CD4-positive, CD25-positive, alpha-beta regulatory T cell (primary cell): Measurements from ENCODE around the gene PLEKHA1. TPM values are rescaled to one million over a fixed set of nuclear protein-coding genes. Genes with fewer than 3 reads are reported as not detected.

ENCODE experiments used
- ATAC-seq, 2 donors: fragments of 150-1000 bp; cut with Tn5 transposase; one replicate each; pipeline ENCODE4 v1.10.0; 2021; ENCODE audit warnings: low read depth in 2 of 2, moderate number of reproducible peaks in 2 of 2, moderate library complexity in 1 of 2
- DNase-seq, 3 donors: peaks; one replicate each; pipeline versions ENCODE4 v3.0.0 to v3.0.0-alpha.2; 2012 to 2022; ENCODE audit warnings: mixed read lengths in 1 of 3
- H3K27ac ChIP-seq: one replicate; pipeline ENCODE4 v1.7.0; 2013; ENCODE audit warnings: mild to moderate bottlenecking, low read length; ENCODE audit not compliant: insufficient read depth, poor library complexity, severe bottlenecking
- H3K27me3 ChIP-seq: one replicate; pipeline ENCODE4 v1.7.0; 2013; ENCODE audit warnings: low read length; ENCODE audit not compliant: control insufficient read depth, insufficient read depth
- H3K36me3 ChIP-seq: one replicate; pipeline ENCODE4 v1.7.0; 2013; ENCODE audit warnings: mild to moderate bottlenecking, low read length, moderate library complexity; ENCODE audit not compliant: control insufficient read depth, insufficient read depth
- H3K4me1 ChIP-seq: 2 replicates; pipeline ENCODE4 v1.7.0; 2013; ENCODE audit warnings: mild to moderate bottlenecking, low read length; ENCODE audit not compliant: insufficient read depth, control insufficient read depth, poor library complexity, severe bottlenecking
- H3K4me3 ChIP-seq: one replicate; pipeline ENCODE4 v1.7.0; 2013; ENCODE audit warnings: low read depth, mild to moderate bottlenecking, low read length, moderate library complexity
- H3K9me3 ChIP-seq, 2 experiments: 1 replicate in 1 of 2; 2 replicates in 1 of 2; pipeline ENCODE4 v1.7.0; 2013; ENCODE audit warnings: low read length in 2 of 2, mild to moderate bottlenecking in 1 of 2, moderate library complexity in 1 of 2; ENCODE audit not compliant: control insufficient read depth in 2 of 2
- H3K27ac Mint-ChIP-seq, 3 donors: one replicate each; pipeline ENCODE4 v1.8.0; 2020 to 2022; ENCODE audit warnings: mild to moderate bottlenecking in 3 of 3, mixed read lengths in 3 of 3, moderate library complexity in 2 of 3
- H3K27me3 Mint-ChIP-seq: one replicate; pipeline ENCODE4 v1.8.0; 2022; ENCODE audit warnings: mild to moderate bottlenecking, mixed read lengths
- H3K36me3 Mint-ChIP-seq: one replicate; pipeline ENCODE4 v1.8.0; 2020; ENCODE audit warnings: mixed read lengths
- H3K4me1 Mint-ChIP-seq, 4 donors: one replicate each; pipeline ENCODE4 v1.8.0; 2020 to 2022; ENCODE audit warnings: mixed read lengths in 4 of 4, mild to moderate bottlenecking in 1 of 4
- H3K4me3 Mint-ChIP-seq, 4 donors: one replicate each; pipeline ENCODE4 v1.8.0; 2020 to 2022; ENCODE audit warnings: mild to moderate bottlenecking in 4 of 4, mixed read lengths in 4 of 4, moderate library complexity in 3 of 4
- H3K9me3 Mint-ChIP-seq, 7 donors: one replicate each; pipeline ENCODE4 v1.8.0; 2020 to 2022; ENCODE audit warnings: mixed read lengths in 7 of 7, mild to moderate bottlenecking in 3 of 7, moderate library complexity in 2 of 7
- polyA plus RNA-seq, 4 donors: library from polyadenylated mRNA; unstranded; fragments of 300-500 nt; fragmentation: Illumina TruSeq; gene quantifications; one replicate each; pipeline ENCODE4 v1.2.3, GENCODE V29; 2021
- total RNA-seq: library from RNA; stranded (reverse); gene quantifications from one replicate; pipeline ENCODE4 v1.2.3, GENCODE V29; 2022

The PLEKHA1 gene
- total and polyA plus RNA-seq, 5 donors from 2014 or later: 35.9 to 112 (median 88.7) TPM

GRCh38 chr10:122464586-122464985 lies 90.1 kb downstream of the PLEKHA1 start:
- Histone ChIP-seq H3K4me3 (no peak overlapping the region), H3K4me1 (peaks cover 20% of the 10 kb centered on the region), H3K36me3 (no peaks in the 10 kb centered on the region), H3K27ac (no peak overlapping the region), H3K27me3 (peaks cover 20% of the 10 kb centered on the region), H3K9me3 (no peaks in the 10 kb centered on the region)
- no peaks in the 10 kb centered on the region for H3K36me3 Mint-ChIP-seq
- peaks cover 0 to 20% (median 8%) of the 10 kb centered on the region in 4 donors for H3K4me1 Mint-ChIP-seq
- no peak overlapping the region for H3K4me3 Mint-ChIP-seq
- no peak for ATAC-seq
- no peak for DNase-seq
- no peaks in the 10 kb centered on the region for H3K9me3 Mint-ChIP-seq
- peak overlapping the region in 1 of 3 donors; percentile 24 for H3K27ac Mint-ChIP-seq
- H3K27me3 Mint-ChIP-seq: peaks cover 72% of the 10 kb centered on the region

- DNase-seq (no peak), ATAC-seq (no peak)
- H3K4me1 Mint-ChIP-seq: peaks cover 0 to 16% (median 8%) of the 10 kb centered on the region in 4 donors
- H3K9me3 Mint-ChIP-seq: no peaks in the 10 kb centered on the region
- peaks cover 68% of the 10 kb centered on the region for H3K27me3 Mint-ChIP-seq
- H3K27ac Mint-ChIP-seq: no peak overlapping the region
- Histone ChIP-seq H3K4me1 (peaks cover 16% of the 10 kb centered on the region), H3K27me3 (peaks cover 18% of the 10 kb centered on the region), H3K27ac (no peak overlapping the region), H3K4me3 (no peak overlapping the region), H3K9me3 (no peaks in the 10 kb centered on the region), H3K36me3 (no peaks in the 10 kb centered on the region)
- no peaks in the 10 kb centered on the region for H3K36me3 Mint-ChIP-seq
- no peak overlapping the region for H3K4me3 Mint-ChIP-seq
These were observed 91.0 kb downstream of the PLEKHA1 start for GRCh38 chr10:122465401-122466040.

GRCh38 chr10:122466951-122467381 lies 92.5 kb downstream of the PLEKHA1 start:
- Histone ChIP-seq H3K4me3 (no peak overlapping the region), H3K36me3 (no peaks in the 10 kb centered on the region), H3K9me3 (no peaks in the 10 kb centered on the region), H3K27me3 (peaks cover 22% of the 10 kb centered on the region), H3K4me1 (peaks cover 9% of the 10 kb centered on the region), H3K27ac (no peak overlapping the region)
- peaks cover 0 to 12% (median 8%) of the 10 kb centered on the region in 4 donors for H3K4me1 Mint-ChIP-seq
- peaks cover 64% of the 10 kb centered on the region for H3K27me3 Mint-ChIP-seq
- no peak for DNase-seq
- H3K4me3 Mint-ChIP-seq: no peak overlapping the region
- H3K27ac Mint-ChIP-seq: no peak overlapping the region
- no peaks in the 10 kb centered on the region for H3K9me3 Mint-ChIP-seq
- ATAC-seq: no peak
- H3K36me3 Mint-ChIP-seq: no peaks in the 10 kb centered on the region

- peaks cover 1% of the 10 kb centered on the region for H3K4me1 ChIP-seq
- no peak overlapping the region for H3K4me3 ChIP-seq
- H3K4me1 Mint-ChIP-seq: peaks cover 0 to 7% (median 3%) of the 10 kb centered on the region in 4 donors
- peaks cover 58% of the 10 kb centered on the region for H3K27me3 Mint-ChIP-seq
- no peaks in the 10 kb centered on the region for H3K36me3 ChIP-seq
- H3K27ac ChIP-seq: no peak overlapping the region
- H3K36me3 Mint-ChIP-seq: no peaks in the 10 kb centered on the region
- H3K27me3 ChIP-seq: peaks cover 21% of the 10 kb centered on the region
- ATAC-seq (no peak), DNase-seq (no peak)
- no peak overlapping the region for H3K4me3 Mint-ChIP-seq
- no peaks in the 10 kb centered on the region for H3K9me3 ChIP-seq
- H3K27ac Mint-ChIP-seq: no peak overlapping the region
- H3K9me3 Mint-ChIP-seq: no peaks in the 10 kb centered on the region
These were observed 93.2 kb downstream of the PLEKHA1 start for GRCh38 chr10:122467701-122468100.

- H3K9me3 ChIP-seq: no peaks in the 10 kb centered on the region
- H3K4me3 Mint-ChIP-seq: no peak overlapping the region
- H3K27ac ChIP-seq: no peak overlapping the region
- peaks cover 17% of the 10 kb centered on the region for H3K27me3 ChIP-seq
- no peak for ATAC-seq
- no peaks in the 10 kb centered on the region for H3K9me3 Mint-ChIP-seq
- no peak overlapping the region for H3K4me3 ChIP-seq
- no peaks in the 10 kb centered on the region for H3K36me3 Mint-ChIP-seq
- peaks cover 51% of the 10 kb centered on the region for H3K27me3 Mint-ChIP-seq
- no peak for DNase-seq
- peaks cover 0 to 1% (median 0%) of the 10 kb centered on the region in 4 donors for H3K4me1 Mint-ChIP-seq
- no peaks in the 10 kb centered on the region for H3K36me3 ChIP-seq
- no peaks in the 10 kb centered on the region for H3K4me1 ChIP-seq
- no peak overlapping the region for H3K27ac Mint-ChIP-seq
These were observed 93.9 kb downstream of the PLEKHA1 start for GRCh38 chr10:122468307-122468925.

GRCh38 chr10:122468926-122469781 lies 94.6 kb downstream of the PLEKHA1 start:
- H3K36me3 Mint-ChIP-seq: no peaks in the 10 kb centered on the region
- H3K27ac Mint-ChIP-seq: no peak overlapping the region
- Histone ChIP-seq H3K4me1 (no peaks in the 10 kb centered on the region), H3K27ac (no peak overlapping the region), H3K9me3 (no peaks in the 10 kb centered on the region), H3K36me3 (no peaks in the 10 kb centered on the region), H3K27me3 (peaks cover 17% of the 10 kb centered on the region), H3K4me3 (no peak overlapping the region)
- peaks cover 0 to under 1% (median 0%) of the 10 kb centered on the region in 4 donors for H3K4me1 Mint-ChIP-seq
- peaks cover 48% of the 10 kb centered on the region for H3K27me3 Mint-ChIP-seq
- H3K4me3 Mint-ChIP-seq: no peak overlapping the region
- H3K9me3 Mint-ChIP-seq: no peaks in the 10 kb centered on the region
- DNase-seq (no peak), ATAC-seq (peak in 1 of 2 donors; percentile 20)

- H3K4me3 Mint-ChIP-seq: no peak overlapping the region
- peaks cover 17% of the 10 kb centered on the region for H3K27me3 ChIP-seq
- no peak for ATAC-seq
- H3K36me3 Mint-ChIP-seq: no peaks in the 10 kb centered on the region
- peak overlapping the region in 1 of 3 donors; percentile 7 for H3K27ac Mint-ChIP-seq
- no peak overlapping the region for H3K4me3 ChIP-seq
- H3K9me3 Mint-ChIP-seq: peaks cover 0 to 4% (median 0%) of the 10 kb centered on the region in 7 donors
- no peak for DNase-seq
- H3K4me1 ChIP-seq: no peaks in the 10 kb centered on the region
- no peaks in the 10 kb centered on the region for H3K9me3 ChIP-seq
- no peaks in the 10 kb centered on the region for H3K36me3 ChIP-seq
- H3K4me1 Mint-ChIP-seq: peaks cover 0 to 6% (median 0%) of the 10 kb centered on the region in 4 donors
- peaks cover 42% of the 10 kb centered on the region for H3K27me3 Mint-ChIP-seq
- no peak overlapping the region for H3K27ac ChIP-seq
These were observed 95.3 kb downstream of the PLEKHA1 start for GRCh38 chr10:122469848-122470247.
